GM18526 (cell line): ENCODE data around the gene PACSIN2.

Source experiments
- POLR2A ChIP-seq: IDR thresholded peaks from 3 replicates; pipeline ENCODE4 v1.6.1; 2011; ENCODE audit not compliant: insufficient read length; ENCODE audit errors: extremely low read depth

Gene PACSIN2

DNA sequence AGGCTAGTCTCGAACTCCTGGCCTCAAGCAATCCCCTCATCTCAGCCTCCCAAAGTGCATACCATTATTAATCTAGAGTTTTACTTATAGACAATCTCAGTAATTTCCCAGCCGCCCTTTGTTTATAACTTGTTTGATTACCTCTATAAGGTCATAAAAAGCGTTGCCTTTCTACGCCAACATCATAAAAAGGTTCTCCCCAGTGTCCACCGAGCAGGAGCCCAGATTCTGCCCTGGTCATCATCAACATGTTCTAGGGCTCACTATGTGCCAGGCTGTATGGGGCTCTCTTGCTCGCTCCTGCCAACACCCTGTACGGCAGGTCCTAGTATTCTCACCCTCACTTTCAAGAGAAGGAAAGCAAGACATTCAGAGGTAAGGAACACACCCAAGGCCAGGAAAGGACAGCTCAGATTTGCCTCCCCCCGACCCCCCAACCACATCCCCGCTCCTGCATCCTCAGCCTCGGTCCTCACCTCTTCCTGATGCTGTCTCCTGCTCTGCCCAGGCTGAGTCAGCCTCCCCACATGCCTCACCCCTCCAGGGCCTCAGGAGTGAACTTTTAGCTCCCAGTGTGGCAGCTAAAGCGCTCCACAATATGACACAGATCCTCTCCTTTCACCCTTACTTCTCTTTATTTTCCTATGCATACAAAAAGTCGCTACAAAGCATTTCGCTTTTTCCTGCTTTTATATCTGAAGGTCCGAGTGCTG, 172.1 kb downstream of the PACSIN2 start:
- TF ChIP-seq POLR2A, result no peak

DNA sequence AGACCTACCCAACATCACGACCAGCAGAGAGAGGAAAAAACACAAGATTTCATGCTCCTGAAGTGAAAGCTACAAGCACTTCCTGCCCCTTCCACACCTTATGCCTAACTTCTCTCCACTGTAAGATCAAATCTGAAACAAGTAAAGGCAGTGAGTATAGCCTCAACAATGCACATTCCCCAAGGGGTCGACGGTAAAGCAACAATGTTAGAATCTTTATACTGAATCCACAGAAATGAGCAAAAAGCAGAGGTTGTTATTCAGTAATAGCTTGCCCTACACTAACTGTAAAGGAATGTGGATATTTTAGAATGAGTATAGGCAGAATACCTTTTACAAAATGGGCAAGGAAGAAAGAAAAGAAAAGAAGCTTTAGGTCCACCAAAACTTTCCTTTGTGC, 173.5 kb downstream of the PACSIN2 start:
- TF ChIP-seq POLR2A, result no peak

DNA sequence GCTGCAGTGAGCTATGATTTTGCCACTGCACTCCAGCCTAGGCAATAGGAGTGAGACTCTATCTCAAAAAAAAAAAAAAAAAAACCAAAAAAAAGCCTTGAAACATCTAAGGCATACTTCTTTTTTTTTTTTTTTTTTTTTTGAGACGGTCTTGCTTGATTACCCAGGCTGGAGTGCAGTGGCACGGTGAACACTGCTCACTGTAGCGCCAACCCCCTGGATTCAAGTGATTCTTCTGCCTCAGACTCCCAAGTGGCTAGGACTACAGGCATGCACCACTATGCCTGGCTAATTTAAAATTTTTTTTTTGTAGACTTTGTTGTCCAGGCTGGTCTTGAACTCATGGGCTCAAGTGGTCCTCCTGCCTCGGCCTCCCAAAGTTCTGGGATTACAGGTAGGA, 177.4 kb downstream of the PACSIN2 start:
- no peak for TF ChIP-seq POLR2A

DNA sequence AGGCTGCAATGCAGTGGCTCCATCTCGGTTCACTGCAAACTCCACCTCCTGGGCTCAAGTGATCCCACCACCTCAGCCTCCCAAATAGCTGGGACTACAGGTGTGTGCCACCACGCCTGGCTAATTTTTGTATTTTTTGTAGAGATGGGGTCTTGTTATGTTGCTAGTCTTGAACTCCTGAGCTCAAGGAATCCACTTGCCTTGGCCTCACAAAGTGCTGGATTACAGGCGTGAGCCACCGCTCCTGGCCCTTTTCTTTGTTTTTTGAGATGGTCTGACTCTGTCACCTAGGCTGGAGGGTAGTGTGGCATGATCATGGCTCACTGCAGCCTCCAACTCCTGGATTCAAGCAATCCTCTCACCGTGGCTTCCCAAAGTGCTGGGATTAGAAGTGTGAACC, 178.9 kb downstream of the PACSIN2 start:
- TF ChIP-seq POLR2A, result no peak

DNA sequence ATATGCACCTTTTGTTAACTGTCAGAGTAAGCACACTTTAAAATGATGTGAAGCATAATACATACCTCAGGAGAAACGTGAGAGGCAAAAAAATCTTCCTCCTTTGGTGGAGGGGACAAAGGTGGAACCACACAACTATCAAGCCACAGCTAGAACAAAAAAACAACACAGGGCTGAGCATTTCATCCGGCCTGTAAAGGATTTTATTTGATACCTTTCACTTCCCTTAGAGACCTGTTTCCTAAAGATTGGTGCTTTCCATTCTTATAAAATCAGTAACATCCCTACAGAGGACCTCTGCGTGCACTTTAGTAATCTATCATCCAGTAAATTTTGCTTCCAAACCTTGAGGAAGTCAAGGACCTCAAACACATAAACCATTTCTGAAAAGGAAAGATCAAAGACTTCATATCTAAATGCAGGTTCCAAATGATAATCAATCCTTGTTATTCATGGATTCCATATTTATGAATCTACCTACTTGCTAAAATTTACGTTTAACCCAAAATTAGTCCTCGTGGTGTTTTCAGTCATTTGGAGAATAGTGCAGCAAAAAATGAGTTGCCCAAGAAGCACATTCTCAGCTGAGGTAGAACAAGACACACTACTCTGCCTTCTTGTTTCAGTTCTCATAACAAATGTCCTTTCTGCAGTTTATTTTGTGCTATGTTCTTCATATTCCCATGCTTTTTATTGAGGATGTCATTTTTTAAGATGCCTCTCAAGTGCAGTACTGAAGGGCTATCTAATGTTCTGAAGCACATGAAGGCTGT, 180.6 kb downstream of the PACSIN2 start:
- no peak for TF ChIP-seq POLR2A

DNA sequence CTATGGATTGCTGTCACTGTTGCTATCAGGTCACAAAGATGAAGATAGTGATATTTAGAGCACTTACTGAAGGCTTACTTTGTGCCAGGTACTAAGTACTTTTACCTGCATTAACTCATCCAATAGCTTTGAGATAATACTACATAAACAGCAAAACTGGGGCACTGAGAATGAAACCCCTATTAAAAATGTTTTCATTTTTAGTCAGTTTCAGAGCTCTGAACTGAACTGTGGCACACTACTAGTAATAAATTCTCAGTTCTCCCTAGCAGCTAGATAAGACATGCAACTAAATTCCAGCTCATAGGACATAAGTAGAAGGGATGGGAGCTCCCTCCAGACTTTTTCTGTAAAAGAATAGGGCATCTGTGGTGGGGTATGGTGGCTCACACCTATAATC, 181.8 kb downstream of the PACSIN2 start:
- no peak for TF ChIP-seq POLR2A

DNA sequence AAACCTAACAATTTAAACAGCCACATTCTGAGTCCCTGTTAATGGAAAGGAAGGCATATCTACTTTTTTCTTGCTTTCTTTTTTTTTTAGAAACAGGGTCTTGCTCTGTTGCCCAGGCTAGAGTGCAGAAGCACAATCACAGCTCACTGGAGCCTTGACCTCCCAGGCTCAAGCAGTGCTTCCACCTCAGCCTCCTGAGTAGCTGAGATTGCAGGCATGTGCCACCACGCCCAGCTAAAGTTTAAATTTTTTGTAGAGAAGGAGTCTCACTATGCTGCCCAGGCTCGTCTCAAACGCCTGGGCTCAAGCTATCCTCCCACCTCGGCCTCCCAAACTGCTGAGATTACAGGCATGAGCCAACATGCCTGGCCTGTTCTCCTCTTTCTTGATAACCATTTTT, 183.2 kb downstream of the PACSIN2 start:
- TF ChIP-seq POLR2A, result no peak

DNA sequence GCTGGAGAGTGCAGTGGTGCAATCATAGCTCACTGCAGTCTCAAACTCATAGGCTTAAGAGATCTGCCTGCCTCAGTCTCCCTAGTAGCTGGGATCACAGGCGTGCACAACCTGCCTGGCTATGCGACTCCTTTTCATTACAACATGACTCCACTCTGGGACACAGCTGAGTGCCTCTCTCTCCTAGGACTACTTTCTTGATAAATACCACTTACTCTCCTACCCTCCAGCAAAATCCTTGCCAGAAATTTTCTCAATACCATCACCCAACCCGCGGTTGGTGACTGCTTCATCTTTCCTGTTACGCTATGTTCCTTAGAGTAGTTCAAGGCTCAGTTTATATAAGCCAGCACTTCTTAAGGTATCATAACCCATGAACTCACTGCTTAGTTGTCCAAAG, 184.8 kb downstream of the PACSIN2 start:
- no peak for TF ChIP-seq POLR2A

DNA sequence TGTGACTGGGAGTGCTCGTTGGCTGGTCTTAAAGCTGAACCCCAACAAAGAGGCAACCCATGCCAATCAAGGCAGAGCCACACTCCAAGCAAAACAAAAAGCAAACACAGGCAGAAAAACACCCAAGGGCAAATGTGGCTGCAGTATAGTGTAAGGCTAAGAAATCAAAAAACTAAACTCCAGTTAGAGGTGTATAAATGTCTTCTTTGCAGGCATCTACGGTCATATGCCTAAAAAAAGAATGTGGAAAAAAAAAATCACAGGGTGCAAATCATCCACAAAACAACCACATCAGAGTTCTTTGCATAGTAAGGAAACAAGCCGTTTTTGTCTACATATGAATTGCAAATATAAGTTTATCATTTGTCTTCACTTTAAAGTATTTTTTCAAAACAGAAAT, 185.6 kb downstream of the PACSIN2 start:
- no peak for TF ChIP-seq POLR2A

DNA sequence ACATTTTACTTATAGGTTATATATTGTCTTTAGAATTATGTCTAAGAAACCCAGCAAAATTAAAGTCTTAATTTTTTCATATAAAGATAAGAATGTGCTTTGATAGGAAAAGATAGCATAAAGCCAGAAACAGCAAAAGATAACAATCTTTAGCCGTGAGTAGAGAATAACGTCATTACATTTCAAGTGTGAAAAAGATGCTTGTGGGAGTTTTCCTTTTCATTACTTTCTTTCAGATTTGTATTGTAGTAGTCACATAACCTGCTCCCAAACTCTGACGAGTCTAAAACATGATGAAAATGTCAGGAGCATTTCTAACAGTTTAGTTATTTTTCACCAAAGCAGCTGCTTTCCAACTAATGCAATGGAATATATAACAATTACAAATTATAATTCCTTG, 189.2 kb downstream of the PACSIN2 start:
- TF ChIP-seq POLR2A, result no peak

DNA sequence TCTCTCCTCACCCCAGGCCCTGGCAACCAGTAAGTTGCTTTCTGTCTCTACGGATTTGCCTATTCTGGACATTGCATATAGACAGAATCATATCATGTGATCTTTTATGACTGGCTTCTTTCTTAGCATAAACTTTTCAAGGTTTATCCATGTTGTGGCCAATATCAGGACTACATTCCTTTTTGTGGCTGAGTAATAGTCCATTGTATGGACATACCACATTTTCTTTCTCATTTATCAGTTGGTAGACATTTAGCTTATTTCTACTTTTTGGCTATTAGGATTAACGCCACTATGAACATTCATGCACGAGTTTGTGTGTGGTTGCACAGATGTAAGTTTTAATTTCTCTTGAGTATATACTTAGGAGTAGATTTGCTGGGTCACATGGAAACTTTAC, 193.6 kb downstream of the PACSIN2 start:
- no peak for TF ChIP-seq POLR2A

DNA sequence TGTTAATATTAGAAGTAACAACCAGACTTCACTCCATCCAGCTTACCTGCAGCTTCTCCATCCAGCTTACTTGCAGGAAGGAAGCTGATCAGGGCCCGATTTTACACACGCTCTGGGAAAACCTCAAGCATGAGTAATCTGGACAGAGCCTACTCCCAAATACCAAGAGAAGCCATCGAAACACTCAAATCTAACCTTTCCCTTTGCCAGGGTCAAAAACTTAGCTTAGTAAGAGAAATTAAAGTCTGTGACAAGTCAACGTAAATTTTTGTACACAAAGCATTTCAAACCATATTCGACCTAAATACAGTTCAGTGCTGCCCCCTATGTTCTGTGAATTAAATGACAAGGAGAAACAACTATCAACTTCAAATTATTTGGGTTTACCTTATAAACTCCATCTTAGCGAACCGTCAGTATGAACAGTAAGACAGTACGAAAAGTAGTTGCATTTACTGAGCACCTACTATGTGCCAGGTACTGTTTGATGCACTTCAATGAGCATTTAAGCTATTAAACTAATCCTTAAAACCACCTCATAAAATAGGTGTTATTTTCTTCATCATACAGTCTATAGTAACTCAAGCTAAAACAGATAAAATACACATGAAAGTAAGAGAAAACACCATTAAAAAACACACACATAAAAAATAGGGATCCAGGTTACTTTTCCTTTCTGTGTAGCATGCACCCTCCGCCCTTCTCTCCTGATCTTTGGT, 194.7 kb downstream of the PACSIN2 start:
- no peak for TF ChIP-seq POLR2A
